ENCODE measurements around the gene PIK3C2G. TPM values are rescaled to one million over a fixed set of nuclear protein-coding genes. Genes with fewer than 3 reads are reported as not detected.
"Not testable (repeated sequence)": the region's sequence is repeated elsewhere in the genome, so short reads cannot be mapped to it uniquely, and the experiment has no call there.

The PIK3C2G gene
- total RNA-seq, 1 donor from 2014 or later, result 0.59 TPM

DNA sequence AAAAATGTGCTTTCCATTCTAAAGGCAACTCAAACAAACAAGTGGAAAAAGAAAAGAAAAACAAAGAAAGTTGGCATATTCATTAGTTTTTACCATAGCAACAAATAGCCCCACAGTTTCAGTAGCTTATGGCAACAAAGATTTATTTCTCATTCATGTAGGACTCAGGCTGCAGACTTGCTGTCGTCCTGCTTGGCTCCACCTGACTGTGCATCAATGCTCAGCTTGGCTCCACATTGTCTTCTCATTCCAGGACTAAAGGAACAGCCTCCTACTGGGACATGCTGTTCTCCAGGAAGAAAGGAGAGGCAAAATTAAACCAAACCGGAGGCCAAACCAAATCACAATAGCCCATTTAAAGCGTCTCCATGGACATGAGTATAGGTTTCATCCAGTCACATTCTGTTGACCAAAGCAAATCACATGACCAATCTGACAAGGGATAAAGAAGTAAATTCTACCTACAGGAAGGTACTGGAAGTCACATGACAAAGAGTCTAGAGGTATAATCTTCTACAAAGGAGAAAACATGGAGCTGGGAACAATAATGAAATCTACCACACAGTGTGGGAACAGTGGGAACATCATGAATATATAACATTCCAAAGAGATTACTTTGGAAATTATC is 222.5 kb downstream of the PIK3C2G start:
- ATAC-seq (no peak), DNase-seq (no peak)
- intact Hi-C loops (cut with DNase I), result no loop called here
- Histone ChIP-seq H3K9me3 (no peaks in the 10 kb centered on the region), H3K36me3 (no peaks in the 10 kb centered on the region), H3K4me1 (no peaks in the 10 kb centered on the region), H3K4me3 (no peak overlapping the region), H3K27ac (no peak overlapping the region), H3K27me3 (ENCODE audit: low read depth) (no peaks in the 10 kb centered on the region)
- TF ChIP-seq, protein P1, sequence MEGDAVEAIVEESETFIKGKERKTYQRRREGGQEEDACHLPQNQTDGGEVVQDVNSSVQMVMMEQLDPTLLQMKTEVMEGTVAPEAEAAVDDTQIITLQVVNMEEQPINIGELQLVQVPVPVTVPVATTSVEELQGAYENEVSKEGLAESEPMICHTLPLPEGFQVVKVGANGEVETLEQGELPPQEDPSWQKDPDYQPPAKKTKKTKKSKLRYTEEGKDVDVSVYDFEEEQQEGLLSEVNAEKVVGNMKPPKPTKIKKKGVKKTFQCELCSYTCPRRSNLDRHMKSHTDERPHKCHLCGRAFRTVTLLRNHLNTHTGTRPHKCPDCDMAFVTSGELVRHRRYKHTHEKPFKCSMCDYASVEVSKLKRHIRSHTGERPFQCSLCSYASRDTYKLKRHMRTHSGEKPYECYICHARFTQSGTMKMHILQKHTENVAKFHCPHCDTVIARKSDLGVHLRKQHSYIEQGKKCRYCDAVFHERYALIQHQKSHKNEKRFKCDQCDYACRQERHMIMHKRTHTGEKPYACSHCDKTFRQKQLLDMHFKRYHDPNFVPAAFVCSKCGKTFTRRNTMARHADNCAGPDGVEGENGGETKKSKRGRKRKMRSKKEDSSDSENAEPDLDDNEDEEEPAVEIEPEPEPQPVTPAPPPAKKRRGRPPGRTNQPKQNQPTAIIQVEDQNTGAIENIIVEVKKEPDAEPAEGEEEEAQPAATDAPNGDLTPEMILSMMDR (IDR thresholded peaks at IDR 0.05), result no peak

DNA sequence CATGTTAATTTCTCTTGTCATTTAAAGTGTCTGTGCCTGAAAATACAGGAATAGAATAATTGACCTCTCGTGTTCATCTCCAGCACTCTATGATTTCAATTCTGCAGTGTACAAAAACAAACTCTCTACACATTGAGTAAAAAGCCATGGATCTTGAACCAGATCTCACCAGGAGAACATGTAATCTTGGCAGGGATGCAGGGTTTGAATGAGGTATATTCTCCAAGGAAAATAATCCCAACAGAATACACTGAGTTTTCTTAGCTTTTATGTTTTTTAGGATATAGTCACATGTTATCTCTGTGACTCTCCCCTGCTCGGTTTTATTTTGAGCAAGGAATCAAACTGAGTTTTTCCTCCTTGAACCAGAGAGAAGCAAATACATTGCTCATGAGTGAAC is 224.7 kb downstream of the PIK3C2G start:
- H3K4me3 ChIP-seq, result no peak overlapping the region
- no peaks in the 10 kb centered on the region for H3K36me3 ChIP-seq
- H3K27me3 ChIP-seq (ENCODE audit: low read depth), result no peaks in the 10 kb centered on the region
- TF ChIP-seq, protein P1 (IDR thresholded peaks at IDR 0.05), result no peak
- intact Hi-C loops (cut with DNase I), result no loop called here
- no peaks in the 10 kb centered on the region for H3K4me1 ChIP-seq
- no peaks in the 10 kb centered on the region for H3K9me3 ChIP-seq
- ATAC-seq (no peak), DNase-seq (no peak)
- no peak overlapping the region for H3K27ac ChIP-seq

DNA sequence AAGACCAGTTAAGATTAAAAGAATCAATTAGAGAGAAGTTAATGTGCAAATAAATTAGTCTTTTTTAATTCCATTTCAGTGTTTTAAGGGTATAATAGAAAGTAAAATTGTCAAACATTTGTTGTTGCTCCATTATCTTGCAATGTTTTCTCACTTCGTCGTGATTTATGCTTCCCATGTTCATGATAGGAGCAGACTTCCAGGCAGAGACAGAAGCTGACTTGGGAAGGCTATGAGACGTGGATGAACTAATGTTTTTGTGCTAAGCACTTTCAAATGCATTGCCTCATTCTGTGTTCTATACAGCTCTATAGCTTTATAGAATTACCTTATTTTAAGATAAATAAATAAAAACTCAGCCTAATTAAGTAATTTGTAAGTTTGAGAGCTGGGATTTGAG is 226.2 kb downstream of the PIK3C2G start:
- Histone ChIP-seq H3K9me3 (no peaks in the 10 kb centered on the region), H3K36me3 (no peaks in the 10 kb centered on the region), H3K4me3 (no peak overlapping the region), H3K27ac (no peak overlapping the region), H3K27me3 (ENCODE audit: low read depth) (no peaks in the 10 kb centered on the region), H3K4me1 (no peaks in the 10 kb centered on the region)
- TF ChIP-seq, protein P1 (IDR thresholded peaks at IDR 0.05), result no peak
- intact Hi-C loops (cut with DNase I), result no loop called here
- no peak for DNase-seq
- no peak for ATAC-seq

DNA sequence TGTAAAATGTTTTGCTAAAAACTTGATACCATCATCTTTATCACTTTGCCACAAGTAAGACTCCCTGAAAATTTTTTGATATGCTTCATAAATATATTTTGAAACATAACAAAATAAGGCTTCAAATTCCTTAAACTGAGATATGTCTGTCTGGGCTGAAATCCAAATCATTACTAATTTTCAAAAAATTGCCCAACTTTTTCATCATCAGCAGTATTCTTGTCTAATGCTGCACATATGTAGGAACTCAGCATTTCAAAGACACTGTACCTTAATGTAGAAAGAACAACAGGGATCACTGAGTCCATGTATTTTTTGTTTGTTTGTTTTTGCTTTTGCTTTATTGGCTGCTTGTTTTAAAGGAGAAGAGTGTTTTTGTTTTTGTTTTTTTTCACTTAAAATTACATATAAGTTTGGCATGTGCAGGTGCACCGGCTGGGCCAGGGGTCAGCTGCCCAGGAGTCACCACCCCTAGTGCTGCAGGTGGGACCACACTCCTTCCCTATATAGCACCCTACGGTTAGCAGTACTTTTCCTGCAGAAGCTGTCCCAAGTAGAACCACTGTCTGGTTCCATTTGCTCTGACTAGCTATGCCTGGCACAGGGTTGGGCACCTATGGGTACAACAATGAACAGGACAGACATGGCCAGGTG is 231.2 kb downstream of the PIK3C2G start:
- intact Hi-C loops (cut with DNase I), result no loop called here
- Histone ChIP-seq H3K4me3 (no peak overlapping the region), H3K36me3 (no peaks in the 10 kb centered on the region), H3K9me3 (no peaks in the 10 kb centered on the region), H3K27me3 (ENCODE audit: low read depth) (no peaks in the 10 kb centered on the region), H3K27ac (no peak overlapping the region), H3K4me1 (no peaks in the 10 kb centered on the region)
- TF ChIP-seq, protein P1 (IDR thresholded peaks at IDR 0.05), result no peak
- DNase-seq (no peak), ATAC-seq (no peak)

DNA sequence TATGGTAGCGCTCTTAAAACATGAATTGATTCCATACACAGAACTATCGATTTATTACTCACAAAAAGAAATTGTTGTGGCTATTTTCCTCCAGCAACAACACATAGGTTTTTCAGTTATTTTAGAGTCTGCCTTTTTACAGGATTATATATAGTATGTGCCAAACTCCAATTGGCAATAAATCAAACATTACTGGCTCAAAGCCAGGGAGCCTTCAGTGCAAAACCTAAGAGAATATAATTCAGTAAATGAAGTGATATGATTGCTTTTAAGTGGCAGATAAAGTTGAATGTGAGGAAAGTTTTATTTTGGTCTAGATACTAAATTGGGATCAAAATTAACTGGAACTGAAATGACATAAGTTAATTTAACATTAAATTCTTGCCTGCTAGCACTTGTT is 234.8 kb downstream of the PIK3C2G start:
- no peak overlapping the region for H3K27ac ChIP-seq
- H3K27me3 ChIP-seq (ENCODE audit: low read depth), result no peaks in the 10 kb centered on the region
- ATAC-seq (no peak), DNase-seq (no peak)
- TF ChIP-seq, protein P1 (IDR thresholded peaks at IDR 0.05), result no peak
- H3K4me3 ChIP-seq, result no peak overlapping the region
- H3K4me1 ChIP-seq, result no peaks in the 10 kb centered on the region
- no peaks in the 10 kb centered on the region for H3K9me3 ChIP-seq
- intact Hi-C loops (cut with DNase I), result no loop called here
- no peaks in the 10 kb centered on the region for H3K36me3 ChIP-seq

DNA sequence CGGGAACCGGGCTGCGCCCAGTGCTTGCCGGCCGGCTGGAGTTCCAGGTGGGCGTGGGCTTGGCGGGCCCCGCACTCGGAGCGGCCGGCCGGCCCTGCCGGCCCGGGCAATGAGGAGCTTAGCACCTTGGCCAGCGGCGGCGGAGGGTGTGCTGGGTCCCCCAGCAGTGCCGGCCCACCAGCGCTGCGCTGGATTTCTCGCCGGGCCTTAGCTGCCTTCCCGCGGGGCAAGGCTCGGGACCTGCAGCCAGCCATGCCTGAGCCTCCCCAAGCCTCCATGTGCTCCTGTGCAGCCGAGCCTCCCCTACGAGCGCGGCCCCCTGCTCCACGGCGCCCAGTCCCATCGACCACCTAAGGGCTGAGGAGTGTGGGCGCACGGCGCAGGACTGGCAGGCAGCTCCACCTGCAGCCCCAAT is 238.8 kb downstream of the PIK3C2G start:
- H3K4me3 ChIP-seq; intact Hi-C loops (cut with DNase I); H3K9me3 ChIP-seq; ATAC-seq; H3K36me3 ChIP-seq; DNase-seq; H3K27me3 ChIP-seq (ENCODE audit: low read depth); H3K4me1 ChIP-seq; H3K27ac ChIP-seq: not testable (repeated sequence)

DNA sequence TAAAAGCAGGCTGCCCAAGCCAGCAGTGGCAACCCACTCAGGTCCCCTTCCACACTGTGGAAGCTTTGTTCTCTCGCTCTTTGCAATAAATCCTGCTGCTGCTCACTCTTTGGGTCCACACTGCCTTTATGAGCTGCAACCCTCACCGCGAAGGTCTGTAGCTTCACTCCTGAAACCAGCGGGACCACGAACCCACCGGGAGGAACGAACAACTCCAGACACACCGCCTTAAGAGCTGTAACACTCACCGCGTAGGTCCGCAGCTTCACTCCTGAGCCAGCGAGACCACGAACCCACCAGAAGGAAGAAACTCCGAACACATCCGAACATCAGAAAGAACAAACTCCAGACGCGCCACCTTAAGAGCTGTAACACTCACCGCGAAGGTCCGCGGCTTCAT is 239.4 kb downstream of the PIK3C2G start:
- H3K27ac ChIP-seq; H3K4me3 ChIP-seq; H3K4me1 ChIP-seq; DNase-seq; intact Hi-C loops (cut with DNase I); H3K36me3 ChIP-seq; H3K9me3 ChIP-seq; H3K27me3 ChIP-seq (ENCODE audit: low read depth); ATAC-seq: not testable (repeated sequence)
